DMS153 treated with DMSO at 0.1 percent for 48 hours (cell line): ENCODE data around the gene HELT.
A peak's percentile ranks its signal among the peaks of the same experiment; 100 is the strongest.
"Not testable (repeated sequence)": the region's sequence is repeated elsewhere in the genome, so short reads cannot be mapped to it uniquely, and the experiment has no call there.

Experiments used
- DNase-seq: peaks from one replicate; lab custom pipeline; 2025; ENCODE audit not compliant: unreplicated experiment; lab: John Stamatoyannopoulos, UW

HELT gene

GRCh38 chr4:185017964-185018772 lies at the start of gene HELT:
TSS of gene HELT (plus strand) at chr4:185018490. CDS start at chr4:185018929, 439 bp downstream.
- DNase-seq: no peak

GRCh38 chr4:184968784-184969201 lies 49.5 kb upstream of the HELT start:
- no peak for DNase-seq

GRCh38 chr4:184969610-184970009 lies 48.7 kb upstream of the HELT start:
- no peak for DNase-seq

- DNase-seq: no peak
Observed at GRCh38 chr4:184972991-184973390, 45.3 kb upstream of the HELT start.

- DNase-seq: not testable (repeated sequence)
Observed at GRCh38 chr4:184976348-184976747, 41.9 kb upstream of the HELT start.

GRCh38 chr4:184977747-184978146 lies 40.5 kb upstream of the HELT start:
- DNase-seq: no peak

- DNase-seq: no peak
Observed at GRCh38 chr4:184978211-184978610, 40.1 kb upstream of the HELT start.

GRCh38 chr4:184979461-184980124 lies 38.7 kb upstream of the HELT start:
- no peak for DNase-seq

- DNase-seq: no peak
Observed at GRCh38 chr4:184980261-184980660, 38.0 kb upstream of the HELT start.

- DNase-seq: peak; percentile 62
Observed at GRCh38 chr4:184983672-184984356, 34.5 kb upstream of the HELT start.

GRCh38 chr4:184987493-184988031 lies 30.7 kb upstream of the HELT start:
- no peak for DNase-seq

GRCh38 chr4:184988611-184989010 lies 29.7 kb upstream of the HELT start:
- DNase-seq: no peak

- not testable (repeated sequence) for DNase-seq
Observed at GRCh38 chr4:184989283-184989682, 29.0 kb upstream of the HELT start.

- DNase-seq: not testable (repeated sequence)
Observed at GRCh38 chr4:184990131-184990530, 28.2 kb upstream of the HELT start.

- DNase-seq: no peak
Observed at GRCh38 chr4:184991860-184992259, 26.4 kb upstream of the HELT start.

GRCh38 chr4:184992422-184992821 lies 25.9 kb upstream of the HELT start:
- no peak for DNase-seq

- DNase-seq: no peak
Observed at GRCh38 chr4:184993247-184993646, 25.0 kb upstream of the HELT start.

GRCh38 chr4:184994010-184994622 lies 24.2 kb upstream of the HELT start:
- no peak for DNase-seq

GRCh38 chr4:184994623-184995010 lies 23.7 kb upstream of the HELT start:
- DNase-seq: no peak

GRCh38 chr4:184997656-184998055 lies 20.6 kb upstream of the HELT start:
- DNase-seq: not testable (repeated sequence)

- DNase-seq: no peak
Observed at GRCh38 chr4:185002784-185003183, 15.5 kb upstream of the HELT start.
